Measurements from ENCODE around the gene CBR4.

DNA sequence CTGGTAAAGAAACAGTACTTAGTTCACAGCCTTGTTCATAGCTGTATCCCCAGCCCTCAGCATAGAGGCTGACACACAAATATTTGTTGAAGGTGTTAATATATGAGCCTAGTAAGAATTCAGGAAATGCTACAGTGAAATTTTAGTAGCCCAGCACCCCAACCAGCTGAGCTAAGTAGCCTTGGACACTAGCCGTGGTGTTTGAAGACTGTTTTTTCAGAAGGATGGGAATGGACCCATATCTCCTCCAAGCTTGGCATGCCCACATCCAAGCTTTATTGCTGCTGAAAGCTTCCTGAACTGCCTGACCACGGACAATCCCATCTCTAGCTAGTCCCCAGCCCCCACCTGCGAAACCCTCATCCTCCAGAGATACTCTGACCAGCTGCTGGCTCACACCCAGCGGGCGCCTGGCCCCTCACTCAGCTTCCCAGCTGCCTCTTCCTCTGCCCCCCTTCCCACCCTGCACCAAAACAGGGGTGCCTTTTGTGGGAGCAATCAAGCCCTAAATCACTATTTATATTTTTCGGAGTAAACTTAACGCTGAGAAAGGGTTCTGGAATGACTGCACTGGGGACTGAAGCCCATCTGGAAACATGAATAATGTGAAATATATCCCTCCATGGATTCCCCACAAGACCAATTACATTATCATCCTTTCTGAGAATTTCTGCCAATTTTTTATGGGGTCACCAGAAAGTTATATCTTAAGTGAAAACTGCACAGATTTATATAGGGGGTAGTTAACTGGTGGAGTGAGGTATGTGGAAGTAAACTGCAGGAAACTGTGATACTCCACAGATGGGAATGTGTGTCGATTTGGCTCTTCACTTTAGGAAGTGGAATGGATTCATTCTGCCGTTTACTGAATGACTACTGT is 41.1 kb upstream of the CBR4 start:
- TF ChIP-seq POLR2A (IDR thresholded peaks at IDR 0.05) (no peak), CTCF (IDR thresholded peaks at IDR 0.05) (no peak)
